WTC11 (cell line): Measurements from ENCODE around the gene CRACDL.

Experiments
- FOXJ3 ChIP-seq: sonication (generic); formaldehyde crosslinking; IDR thresholded peaks from 2 replicates; pipeline ENCODE4 v1.9.0; 2021; ENCODE audit warnings: missing genetic modification reagents, mild to moderate bottlenecking, borderline replicate concordance
- NFYB ChIP-seq: sonication (generic); formaldehyde crosslinking; conservative IDR thresholded peaks from 2 replicates; pipeline ENCODE4 v1.8.0; 2022; ENCODE audit warnings: low read depth, missing genetic modification reagents
- TF ChIP-seq, protein P1 (sequence below): fragments of 250-450 bp; sonication (Bioruptor Pico); IDR thresholded peaks from 2 replicates; pipeline ENCODE4 v1.8.0; 2021; ENCODE audit warnings: mild to moderate bottlenecking
- TF ChIP-seq, protein P2 (sequence below): sonication (generic); formaldehyde crosslinking; IDR thresholded peaks from 2 replicates; pipeline ENCODE4 v1.8.1; 2023; ENCODE audit warnings: mild to moderate bottlenecking, moderate library complexity, missing genetic modification reagents

DNA sequence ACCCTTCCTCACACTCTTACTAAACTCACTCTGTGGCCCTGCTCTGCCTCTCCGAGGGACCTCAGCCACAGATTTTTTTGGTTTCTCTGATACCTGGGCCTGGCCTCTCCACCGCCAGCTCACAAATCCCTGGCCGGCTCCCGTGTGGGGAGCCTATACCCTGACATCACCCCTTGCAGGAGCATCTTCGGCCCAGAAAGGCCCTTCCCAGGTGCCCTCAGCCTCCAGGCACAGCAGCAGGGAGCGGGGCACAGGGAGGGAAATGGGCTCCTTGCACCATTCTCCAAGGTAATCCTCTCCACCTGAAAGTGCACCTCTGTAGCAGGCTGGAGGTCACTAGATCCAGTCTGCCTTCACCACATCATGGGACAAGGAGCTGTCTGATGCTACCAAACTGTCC, 43.2 kb downstream of the CRACDL start:
- TF ChIP-seq, protein P1, sequence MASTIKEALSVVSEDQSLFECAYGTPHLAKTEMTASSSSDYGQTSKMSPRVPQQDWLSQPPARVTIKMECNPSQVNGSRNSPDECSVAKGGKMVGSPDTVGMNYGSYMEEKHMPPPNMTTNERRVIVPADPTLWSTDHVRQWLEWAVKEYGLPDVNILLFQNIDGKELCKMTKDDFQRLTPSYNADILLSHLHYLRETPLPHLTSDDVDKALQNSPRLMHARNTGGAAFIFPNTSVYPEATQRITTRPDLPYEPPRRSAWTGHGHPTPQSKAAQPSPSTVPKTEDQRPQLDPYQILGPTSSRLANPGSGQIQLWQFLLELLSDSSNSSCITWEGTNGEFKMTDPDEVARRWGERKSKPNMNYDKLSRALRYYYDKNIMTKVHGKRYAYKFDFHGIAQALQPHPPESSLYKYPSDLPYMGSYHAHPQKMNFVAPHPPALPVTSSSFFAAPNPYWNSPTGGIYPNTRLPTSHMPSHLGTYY: no peak
- no peak for TF ChIP-seq FOXJ3
- TF ChIP-seq, protein P2, sequence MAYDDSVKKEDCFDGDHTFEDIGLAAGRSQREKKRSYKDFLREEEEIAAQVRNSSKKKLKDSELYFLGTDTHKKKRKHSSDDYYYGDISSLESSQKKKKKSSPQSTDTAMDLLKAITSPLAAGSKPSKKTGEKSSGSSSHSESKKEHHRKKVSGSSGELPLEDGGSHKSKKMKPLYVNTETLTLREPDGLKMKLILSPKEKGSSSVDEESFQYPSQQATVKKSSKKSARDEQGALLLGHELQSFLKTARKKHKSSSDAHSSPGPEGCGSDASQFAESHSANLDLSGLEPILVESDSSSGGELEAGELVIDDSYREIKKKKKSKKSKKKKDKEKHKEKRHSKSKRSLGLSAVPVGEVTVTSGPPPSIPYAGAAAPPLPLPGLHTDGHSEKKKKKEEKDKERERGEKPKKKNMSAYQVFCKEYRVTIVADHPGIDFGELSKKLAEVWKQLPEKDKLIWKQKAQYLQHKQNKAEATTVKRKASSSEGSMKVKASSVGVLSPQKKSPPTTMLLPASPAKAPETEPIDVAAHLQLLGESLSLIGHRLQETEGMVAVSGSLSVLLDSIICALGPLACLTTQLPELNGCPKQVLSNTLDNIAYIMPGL (CRISPR knock-in tag): no peak
- TF ChIP-seq NFYB: no peak
